ENCODE results near the gene ZNF710.
"Not testable (repeated sequence)": the region's sequence is repeated elsewhere in the genome, so short reads cannot be mapped to it uniquely, and the experiment has no call there.

ZNF710 gene

DNA sequence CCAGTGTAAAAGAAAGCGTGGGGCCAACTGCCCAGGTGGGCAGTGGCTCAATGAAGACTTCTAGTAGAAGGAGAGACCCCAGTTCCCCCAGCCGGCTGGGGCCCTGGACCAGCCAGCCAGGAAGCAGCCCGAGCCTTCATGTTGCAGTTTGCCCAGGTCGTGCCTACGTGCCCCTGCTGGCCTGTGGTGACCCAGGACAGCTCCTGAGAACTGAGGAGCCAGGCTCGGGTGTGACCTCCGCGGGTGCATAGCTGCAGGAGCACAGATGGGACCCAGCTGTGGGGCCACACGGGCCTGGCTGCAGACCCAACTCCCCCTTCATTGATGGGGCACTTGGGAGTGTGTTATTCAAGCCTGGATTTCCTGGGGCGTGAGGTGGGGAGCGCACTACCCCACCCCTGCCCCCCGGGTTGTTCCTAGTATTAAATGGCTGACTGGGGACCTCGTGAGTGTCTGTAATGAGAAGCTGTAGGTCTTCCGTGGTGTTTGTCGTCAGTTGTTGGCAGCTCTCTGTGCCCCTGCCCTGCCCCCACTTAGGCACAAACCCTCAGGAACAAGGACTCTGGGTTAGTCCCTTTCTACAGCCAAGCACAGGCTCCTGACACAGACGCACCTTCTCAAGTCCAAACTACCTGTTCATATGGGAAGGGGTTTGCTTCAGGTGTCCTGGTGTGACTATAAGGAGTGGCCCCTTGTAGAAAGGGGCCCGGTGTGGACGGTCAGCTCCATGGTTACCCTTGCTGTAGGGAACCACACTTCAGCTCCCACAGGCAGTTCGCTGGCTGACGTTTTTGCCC, 62.0 kb downstream of the ZNF710 start:
- DNase-seq: no peak

DNA sequence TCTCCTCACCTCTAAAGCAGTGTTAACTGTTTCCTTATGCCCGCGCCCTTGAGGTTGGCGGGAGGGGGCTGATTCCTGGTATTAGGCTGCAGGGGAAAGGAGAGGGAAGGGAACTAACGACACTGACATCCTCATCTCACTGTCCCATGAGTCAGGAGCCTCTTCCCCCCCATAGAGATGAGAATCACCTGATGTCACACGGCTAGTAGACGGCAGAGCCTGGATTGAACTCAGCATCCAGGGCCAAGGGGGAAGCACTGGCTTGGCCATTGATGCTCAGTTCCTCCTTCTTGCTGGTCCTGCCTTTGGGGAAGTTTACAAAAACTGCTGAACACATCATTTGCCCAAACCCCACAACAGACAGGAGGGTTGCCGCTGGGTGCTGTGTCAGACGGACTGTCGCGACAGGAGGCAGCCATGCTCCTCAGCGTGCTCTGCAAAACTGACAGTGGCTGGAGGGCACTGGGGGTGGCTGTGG, 62.7 kb downstream of the ZNF710 start:
- DNase-seq: no peak

DNA sequence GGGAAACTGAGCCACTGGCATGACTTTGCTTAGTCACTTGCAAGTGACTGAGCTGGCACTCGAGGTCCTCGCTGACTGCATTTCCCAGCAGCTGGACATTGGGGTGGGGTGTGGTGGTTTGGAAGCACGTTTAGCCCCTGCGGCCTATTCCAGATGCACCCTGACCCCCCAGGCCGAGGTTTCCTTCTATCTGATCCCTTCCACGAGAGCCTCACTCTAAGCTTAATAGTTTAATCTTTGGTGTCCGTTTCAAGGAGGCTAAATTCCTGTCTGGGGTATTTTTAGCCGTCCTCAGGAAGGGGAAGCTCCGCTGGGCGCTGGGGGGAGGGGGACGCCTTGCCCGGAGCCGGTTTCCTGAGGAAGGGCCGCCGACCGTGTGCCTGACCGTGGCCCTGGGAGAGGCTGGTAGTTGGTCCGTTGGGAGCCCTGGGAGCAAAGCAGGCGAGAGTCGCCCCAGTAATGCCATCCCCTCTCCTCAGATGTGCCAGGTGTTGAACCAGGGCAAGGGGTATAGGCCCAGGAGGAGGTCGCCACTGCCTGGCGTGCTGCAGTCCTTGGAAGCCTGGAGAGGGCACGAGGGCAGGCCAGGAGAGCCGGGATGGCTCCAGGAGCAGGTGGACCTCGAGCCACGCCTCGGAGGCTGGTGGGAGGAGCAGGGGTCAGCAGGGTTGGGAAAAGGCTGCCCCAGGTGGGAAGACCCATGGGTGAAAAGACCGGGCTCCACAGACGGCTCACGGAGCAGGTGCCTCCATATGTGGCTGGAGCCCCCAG, 64.0 kb downstream of the ZNF710 start:
- no peak for DNase-seq

DNA sequence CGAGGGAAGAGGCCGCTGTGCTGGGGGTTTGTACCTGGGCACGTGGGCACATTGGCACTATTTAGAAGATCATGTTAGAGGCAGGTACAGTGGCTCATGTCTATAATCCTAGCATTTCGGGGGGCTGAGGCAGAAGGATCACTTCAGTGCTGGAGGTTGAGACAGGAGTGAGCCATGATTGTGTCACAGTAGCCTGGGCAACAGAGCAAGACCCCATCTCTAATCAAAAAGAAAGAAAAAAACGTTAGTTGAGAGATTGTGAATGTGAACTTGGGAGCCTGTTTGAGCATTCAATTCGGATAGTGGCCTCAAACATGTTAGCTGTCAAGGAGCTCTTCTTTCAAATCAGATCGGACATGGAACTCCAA, 64.5 kb downstream of the ZNF710 start:
- DNase-seq: no peak

DNA sequence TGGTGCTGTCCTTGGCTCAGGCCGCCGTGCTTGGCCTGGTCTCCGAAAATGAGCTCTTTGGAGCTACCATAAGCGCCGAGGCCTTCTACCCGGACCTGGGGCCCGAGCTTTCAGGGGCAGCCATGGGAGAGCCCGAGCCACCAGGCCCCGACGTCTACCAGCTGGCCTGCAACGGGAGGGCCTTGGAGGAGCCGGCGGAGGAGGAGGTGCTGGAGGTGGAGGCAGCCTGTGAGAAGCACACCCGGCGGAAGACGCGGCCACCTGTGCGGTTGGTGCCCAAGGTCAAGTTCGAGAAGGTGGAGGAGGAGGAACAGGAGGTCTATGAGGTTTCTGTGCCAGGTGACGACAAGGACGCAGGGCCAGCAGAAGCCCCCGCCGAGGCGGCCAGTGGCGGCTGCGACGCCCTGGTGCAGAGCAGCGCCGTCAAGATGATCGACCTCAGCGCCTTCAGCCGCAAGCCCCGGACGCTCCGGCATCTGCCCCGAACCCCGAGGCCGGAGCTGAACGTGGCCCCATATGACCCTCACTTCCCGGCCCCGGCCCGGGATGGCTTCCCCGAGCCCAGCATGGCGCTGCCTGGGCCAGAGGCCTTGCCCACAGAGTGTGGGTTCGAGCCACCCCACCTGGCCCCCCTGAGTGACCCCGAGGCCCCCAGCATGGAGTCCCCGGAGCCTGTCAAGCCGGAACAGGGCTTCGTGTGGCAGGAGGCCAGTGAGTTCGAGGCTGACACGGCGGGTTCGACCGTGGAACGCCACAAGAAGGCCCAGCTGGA, 66.2 kb downstream of the ZNF710 start:
- DNase-seq: no peak

DNA sequence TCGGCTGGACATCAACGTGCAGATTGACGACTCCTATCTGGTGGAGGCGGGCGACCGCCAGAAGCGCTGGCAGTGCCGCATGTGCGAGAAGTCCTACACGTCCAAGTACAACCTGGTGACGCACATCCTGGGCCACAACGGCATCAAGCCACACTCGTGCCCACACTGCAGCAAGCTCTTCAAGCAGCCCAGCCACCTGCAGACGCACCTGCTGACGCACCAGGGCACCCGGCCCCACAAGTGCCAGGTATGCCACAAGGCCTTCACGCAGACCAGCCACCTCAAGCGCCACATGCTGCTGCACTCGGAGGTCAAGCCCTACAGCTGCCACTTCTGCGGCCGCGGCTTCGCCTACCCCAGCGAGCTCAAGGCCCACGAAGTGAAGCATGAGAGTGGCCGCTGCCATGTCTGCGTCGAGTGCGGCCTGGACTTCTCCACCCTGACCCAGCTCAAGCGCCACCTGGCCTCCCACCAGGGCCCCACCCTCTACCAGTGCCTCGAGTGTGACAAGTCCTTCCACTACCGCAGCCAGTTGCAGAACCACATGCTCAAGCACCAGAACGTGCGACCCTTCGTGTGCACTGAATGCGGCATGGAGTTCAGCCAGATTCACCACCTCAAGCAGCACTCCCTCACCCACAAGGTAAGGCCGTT, 67.0 kb downstream of the ZNF710 start:
- DNase-seq: no peak

DNA sequence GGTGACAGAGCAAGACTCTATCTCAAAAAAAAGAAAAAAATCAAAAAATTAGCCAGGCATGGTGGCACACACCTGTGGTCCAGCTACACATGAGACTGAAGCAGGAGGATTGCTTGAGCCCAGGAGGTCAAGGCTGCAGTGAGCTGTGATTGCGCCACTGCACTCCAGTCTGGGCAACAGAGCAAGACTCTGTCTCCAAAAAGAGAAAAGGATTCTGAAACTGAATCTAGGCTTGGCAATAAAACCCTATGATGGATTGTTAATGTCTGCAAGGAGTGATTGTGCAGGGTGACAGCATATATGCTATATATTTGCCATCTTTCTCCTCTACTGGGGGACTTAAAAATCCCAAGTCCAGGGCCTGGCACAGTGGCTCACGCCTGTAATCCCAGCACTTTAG, 69.5 kb downstream of the ZNF710 start:
- DNase-seq: not testable (repeated sequence)

DNA sequence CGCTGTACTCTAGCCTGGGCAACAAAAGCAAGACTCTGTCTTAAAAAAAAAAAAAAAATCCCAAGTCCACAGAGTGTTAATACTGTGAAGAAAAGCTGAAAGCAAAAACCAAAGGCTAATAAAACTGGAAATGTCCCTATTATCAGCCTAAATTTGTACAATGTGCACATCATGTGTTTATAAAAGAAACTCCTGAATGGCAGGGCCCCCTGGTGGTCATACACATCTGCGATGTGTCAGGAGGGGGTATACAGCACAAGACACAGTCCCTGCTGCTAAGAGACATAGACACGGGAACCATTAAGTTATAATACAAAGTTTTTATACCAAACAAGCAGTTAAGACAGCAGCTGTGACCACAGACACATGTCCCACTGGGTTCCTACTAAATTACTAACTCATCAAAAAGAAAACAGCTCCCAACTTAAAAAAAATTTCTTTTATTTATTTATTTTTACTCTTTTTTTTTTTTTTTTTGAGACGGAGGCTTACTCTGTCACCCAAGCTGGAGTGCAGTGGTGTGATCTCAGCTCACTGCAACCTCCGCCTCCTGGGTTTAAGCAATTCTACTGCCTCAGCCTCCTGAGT, 70.2 kb downstream of the ZNF710 start:
- DNase-seq: no peak

DNA sequence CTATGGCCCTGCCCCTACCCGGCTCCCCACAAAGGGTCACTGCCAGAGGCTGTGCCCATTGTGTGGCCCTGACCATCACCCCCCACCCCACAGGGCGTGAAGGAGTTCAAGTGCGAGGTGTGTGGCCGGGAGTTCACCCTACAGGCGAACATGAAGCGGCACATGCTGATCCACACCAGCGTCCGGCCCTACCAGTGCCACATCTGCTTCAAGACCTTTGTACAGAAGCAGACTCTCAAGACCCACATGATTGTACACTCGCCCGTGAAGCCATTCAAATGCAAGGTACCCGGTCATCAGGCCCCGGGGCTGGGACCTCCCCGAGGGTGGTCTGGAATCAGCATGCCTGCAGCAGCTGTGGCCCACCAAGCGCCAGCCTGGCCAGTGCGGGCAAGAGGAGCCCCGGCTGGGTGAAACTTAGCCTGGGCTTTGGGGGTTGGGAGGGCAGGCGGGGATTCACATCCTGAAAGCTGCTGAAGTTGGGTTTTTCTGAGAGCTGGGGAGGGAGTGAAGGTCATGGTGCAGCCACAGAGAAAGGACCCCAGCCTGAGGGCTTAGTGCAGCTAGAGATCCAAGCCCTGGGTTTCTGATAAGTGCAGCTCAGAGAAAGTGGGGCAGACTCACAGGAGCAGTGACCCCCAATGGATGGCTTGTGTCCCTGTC, 72.0 kb downstream of the ZNF710 start:
- no peak for DNase-seq

DNA sequence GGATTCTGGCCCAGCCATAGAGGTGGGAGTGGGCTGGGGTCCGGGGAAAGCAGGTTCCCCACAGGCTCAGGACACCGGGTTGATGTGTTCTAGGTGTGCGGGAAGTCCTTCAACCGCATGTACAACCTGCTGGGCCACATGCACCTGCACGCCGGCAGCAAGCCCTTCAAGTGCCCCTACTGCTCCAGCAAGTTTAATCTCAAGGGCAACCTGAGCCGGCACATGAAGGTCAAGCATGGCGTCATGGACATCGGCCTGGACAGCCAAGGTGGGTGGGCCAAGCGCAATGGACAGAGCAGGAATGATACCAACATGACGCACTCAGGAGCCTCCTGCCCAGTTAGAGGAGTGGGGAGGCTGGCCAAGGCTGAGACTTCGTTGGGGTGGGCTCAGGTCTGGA, 72.9 kb downstream of the ZNF710 start:
- no peak for DNase-seq

DNA sequence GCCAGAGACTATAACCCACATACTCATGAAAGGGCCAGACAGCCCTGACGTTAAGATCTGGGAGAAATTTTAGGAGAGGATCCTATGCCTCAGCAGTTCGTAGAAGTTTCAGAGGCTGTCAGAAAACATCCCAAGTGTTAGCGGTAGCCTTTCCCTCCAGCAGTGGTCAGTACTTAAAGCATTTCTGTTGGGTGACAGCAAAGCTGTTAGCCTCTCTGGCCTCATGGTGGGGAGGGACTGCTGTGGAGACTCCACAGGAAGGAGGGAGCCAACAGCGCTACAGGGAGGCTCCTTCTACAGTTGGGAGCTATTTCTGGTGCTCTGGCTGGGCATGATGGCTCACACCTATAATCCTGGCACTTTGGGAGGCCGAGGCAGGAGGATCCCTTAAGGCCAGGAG, 73.8 kb downstream of the ZNF710 start:
- DNase-seq: no peak

DNA sequence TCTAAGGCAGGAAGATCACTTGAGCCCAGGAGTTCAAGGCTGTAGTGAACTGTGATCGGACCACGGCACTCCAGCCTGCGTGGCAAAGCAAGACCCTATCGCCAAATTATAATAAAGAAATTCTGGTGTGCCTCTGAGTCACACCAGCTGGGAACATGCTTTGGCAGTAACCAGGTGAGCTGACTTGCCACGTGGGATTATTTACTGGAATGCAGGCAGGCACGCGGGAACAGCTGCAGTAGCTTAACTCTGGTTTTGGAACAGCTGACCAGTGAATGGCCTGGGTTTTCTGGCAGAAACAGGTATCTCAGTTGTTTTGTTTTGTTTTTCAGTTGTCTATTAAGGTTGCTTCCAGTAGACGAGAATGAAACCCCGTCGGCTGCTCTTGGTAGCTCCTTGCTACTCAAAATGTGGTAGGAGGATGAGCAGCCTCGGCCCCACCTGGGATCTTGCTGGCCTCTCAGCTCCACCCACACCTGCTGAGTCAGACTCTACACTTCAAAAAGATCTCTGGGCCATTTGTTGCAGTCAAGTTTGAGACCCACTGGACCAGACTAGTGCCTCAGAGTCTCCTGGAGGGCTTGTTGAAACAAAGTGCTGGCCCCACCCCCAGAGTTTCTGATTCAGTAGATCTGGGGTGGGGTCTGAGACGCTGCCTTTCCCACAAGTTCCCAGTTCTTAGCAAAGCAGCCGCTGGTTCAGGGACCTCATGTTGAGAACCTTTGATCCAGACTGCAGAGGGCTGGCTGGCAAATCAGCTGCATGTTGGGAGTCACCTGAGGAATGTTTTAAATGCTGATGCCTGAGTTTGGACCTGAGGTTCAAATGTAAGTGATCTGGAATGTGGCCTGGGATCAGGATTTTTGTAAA, 74.5 kb downstream of the ZNF710 start:
- DNase-seq: no peak

DNA sequence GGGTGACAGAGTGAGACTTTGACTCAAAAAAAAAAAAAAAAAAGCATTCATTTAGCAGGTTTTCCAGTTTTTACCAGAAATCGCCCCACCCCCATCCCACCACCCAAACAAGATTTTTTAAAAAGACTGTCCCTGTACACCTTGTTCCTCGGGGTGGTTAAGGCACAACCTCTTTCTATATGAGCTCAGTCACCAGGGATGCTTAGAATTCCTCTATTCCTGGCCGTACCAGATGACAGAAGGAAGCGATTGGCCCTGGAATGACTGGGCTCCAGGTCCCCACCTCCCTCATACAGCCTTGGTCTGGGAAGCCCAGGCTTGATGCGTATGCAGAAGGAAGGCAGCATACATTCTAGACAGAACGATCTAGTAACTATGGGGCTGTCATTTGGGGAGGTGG, 75.6 kb downstream of the ZNF710 start:
- DNase-seq: no peak

DNA sequence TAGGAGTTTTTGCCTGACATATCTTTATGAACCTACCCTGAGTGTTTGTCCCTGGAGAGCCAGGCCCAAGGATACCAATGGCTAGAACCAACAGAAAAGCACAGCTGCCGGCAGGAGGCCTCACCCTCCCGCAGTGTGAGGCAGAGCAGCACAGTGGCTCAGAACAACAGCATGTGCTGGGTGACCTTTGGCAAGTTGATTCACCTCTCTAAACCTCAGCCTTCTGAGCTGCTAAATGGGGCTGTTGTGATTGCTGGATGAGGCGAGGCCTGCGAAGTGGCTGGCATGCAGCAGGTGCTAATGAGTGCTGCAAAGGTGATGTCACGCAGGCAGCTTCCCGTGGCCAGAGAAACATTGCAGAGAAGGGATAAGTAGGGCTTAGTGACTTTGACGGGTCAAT, 77.8 kb downstream of the ZNF710 start:
- DNase-seq: no peak

DNA sequence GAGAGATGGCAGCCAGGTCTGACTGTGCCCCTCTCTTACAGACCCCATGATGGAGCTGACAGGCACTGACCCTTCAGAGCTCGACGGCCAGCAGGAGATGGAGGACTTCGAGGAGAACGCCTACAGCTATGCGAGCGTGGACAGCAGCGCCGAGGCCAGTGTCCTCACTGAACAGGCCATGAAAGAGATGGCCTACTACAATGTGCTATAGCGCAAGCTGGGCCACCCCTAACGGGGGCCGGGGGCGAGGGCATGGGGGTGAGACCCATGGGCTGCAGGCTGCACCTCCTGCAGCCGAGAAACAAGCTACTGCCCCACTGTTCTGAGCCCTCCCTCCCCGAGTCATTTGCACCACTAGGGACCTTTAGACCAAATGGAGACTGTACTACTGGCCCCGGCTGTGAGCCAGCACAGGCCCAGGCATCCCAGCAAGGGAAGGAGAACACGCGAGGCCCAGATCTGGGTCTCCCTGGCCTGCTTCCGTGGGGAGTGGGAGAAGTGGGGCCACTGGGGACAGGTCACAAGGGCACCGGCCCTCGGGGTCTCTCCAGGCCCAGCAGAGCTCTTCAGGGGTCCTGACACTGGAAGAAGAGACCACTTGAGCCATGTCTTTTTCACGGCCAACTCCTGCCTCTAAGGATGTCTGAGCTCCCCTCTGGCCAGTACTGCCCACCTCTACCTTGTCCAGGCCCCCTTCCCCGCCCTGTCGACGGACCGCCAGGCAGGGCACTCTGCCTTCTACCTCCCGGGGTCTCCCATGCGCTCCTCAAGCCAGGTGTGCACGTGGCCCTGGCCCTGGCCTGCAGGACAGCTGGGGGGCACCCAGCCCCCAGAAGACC, 78.7 kb downstream of the ZNF710 start:
- no peak for DNase-seq

DNA sequence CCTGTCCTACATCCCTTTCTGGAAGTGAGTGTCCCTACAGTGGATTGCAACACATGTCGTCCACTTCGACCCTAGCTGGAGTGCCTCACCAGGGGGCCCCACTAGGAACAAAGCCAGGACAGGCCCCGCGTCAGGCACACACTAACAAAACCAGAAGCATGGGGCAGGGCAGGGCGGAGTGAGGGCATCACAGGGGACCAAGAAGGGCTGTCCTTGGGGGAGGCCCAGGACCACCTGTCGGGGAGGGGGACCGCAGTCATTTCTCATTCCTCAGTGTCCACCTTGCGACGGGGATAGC, 79.3 kb downstream of the ZNF710 start:
- DNase-seq: no peak

DNA sequence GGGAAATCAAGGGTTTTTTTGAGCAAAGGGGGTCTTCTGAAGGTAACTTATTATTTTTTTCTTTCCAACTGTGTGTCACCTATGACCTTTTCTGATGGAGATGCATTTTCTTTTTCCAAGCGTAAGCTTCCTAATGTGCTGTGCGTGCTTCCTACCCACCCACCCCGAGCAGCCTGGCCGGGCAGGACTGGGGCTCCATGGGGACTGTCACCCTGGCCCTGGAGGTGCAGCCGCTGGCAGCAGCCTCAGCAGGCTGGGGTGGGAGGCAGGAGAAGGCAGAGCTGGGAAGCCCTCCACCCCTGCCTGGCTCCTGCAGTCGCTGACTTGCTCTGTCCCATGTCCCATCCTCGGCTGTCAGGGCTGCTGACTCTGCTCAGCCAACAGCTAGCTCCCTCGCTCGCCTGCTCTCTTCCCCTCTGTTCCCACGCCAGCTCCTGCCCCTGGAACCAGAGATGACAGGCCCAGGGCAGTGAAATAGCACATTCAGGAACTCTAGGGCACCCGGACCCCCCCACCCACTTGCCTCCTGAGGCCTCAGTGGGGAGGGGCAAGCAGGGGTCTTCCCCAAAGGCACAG, 79.8 kb downstream of the ZNF710 start:
- no peak for DNase-seq

DNA sequence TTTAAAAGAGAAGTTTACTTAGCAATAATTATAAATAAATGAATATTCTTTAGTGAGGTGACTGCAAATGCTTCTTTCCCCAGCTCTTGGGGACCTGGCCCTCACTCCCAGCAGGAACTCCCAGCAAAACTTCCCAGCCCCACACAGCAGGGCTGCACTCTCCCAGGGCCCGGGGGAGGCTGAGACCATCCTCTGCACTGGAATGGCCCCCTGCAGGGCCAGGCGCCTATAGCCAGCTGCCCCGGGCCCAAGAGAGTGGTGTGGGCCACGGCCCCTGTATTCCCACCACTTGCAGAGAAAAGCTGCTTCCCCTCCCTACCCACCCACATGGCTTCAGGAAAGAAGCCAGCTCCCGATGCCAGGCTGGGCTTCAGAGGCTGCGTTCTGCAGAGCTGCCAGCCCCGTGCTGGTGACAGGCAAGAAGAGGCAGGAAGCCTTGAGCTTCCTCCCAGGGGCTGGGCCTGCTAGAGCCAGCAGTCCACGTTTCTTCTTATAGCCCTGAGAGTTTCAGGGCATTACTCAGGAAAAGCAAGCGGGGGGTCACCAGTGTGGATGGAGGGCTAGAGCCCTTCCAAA, 81.1 kb downstream of the ZNF710 start:
- no peak for DNase-seq

DNA sequence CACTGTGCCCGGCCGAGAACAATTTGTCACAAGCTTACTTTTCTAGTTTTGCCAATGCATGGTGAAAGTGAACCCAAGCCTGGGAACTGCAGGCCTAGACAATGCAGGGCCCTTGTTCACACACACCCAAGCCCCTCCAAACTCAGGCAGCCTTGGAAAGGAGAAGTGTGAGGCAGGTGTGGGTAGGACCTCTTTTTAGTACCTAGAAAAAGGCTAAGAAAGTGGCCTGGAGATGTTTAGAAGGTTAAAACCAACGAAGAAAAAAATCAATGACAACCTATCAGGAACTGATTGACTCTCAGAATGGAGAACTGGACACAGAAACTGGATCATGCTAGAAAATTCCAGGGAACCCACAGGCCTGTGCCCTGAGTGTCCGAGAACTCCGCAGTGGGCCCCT, 82.3 kb downstream of the ZNF710 start:
- no peak for DNase-seq

Measured in cortex of kidney (tissue), 1 donor.